HepG2 (cell line): ENCODE measurements around the gene BCAM. TPM values are rescaled to one million over a fixed set of nuclear protein-coding genes. Genes with fewer than 3 reads are reported as not detected.

Experiments used
- FOXK1 ChIP-seq: sonication (generic); formaldehyde crosslinking; IDR thresholded peaks from 2 replicates; pipeline ENCODE4 v1.4.0; 2020; ENCODE audit warnings: low read depth, missing genetic modification reagents, borderline replicate concordance
- HNF4A ChIP-seq: sonication (generic); formaldehyde crosslinking; IDR thresholded peaks from 2 replicates; pipeline ENCODE4 v1.4.0; 2020; ENCODE audit warnings: missing genetic modification reagents
- SPEN ChIP-seq: sonication (generic); formaldehyde crosslinking; IDR thresholded peaks from 2 replicates; pipeline ENCODE4 v1.5.1; 2020; ENCODE audit warnings: low read depth, mild to moderate bottlenecking, missing genetic modification reagents
- polyA plus RNA-seq, 8 experiments: library from polyadenylated mRNA; depleted of rRNA in 3 of 8; stranded (reverse) in 7 of 8; unstranded in 1 of 8; fragments of >200 nt; fragmentation: Illumina TruSeq in 4 of 8; extraction: Trizol in 4 of 8; gene quantifications; 2 replicates each; pipeline versions ENCODE4 v1.2.1 to v1.2.3, GENCODE V29; 2011 to 2016; ENCODE audit warnings: low read depth in 4 of 8, missing spikeins in 1 of 8, mixed read lengths in 1 of 8; ENCODE audit not compliant: insufficient read depth in 1 of 8
- total RNA-seq, 5 experiments: library from RNA; depleted of rRNA; stranded (reverse); fragments of >200 nt; fragmentation: Illumina TruSeq; extraction: Trizol; gene quantifications; 2 replicates each; pipeline ENCODE4 v1.2.3, GENCODE V29; 2016; ENCODE audit warnings: low read depth in 1 of 5
- TF ChIP-seq, protein P1 (sequence below): sonication (generic); formaldehyde crosslinking; IDR thresholded peaks from 2 replicates; pipeline ENCODE4 v1.4.0; 2020; ENCODE audit warnings: mild to moderate bottlenecking, missing genetic modification reagents

BCAM gene
- total and polyA plus RNA-seq, 2 of the 13 experiments (the other 11 are each of a cell fraction or from before 2014, with no cell fraction given): 51.2 to 62.7 TPM

DNA sequence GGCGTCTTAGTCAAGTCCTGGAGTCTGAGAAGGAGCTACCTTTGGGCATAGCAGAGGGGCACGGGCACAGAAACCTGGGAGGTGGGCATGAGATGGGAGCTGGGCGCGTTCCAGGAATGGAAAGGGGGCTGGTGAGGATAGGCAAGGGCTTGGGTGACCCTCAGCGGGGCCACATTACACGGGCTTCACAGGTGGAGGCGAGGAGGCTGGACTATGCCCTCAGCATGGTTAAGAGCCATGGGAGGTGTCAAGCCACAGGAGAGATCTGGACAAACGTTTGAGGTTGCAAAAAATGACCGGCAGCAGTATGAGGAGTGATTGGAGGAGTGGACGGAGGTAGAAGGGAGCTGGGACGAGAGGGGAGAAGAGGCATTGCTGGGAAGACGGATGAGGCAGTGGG, 58.7 kb downstream of the BCAM start (continued):
- TF ChIP-seq, protein P1, sequence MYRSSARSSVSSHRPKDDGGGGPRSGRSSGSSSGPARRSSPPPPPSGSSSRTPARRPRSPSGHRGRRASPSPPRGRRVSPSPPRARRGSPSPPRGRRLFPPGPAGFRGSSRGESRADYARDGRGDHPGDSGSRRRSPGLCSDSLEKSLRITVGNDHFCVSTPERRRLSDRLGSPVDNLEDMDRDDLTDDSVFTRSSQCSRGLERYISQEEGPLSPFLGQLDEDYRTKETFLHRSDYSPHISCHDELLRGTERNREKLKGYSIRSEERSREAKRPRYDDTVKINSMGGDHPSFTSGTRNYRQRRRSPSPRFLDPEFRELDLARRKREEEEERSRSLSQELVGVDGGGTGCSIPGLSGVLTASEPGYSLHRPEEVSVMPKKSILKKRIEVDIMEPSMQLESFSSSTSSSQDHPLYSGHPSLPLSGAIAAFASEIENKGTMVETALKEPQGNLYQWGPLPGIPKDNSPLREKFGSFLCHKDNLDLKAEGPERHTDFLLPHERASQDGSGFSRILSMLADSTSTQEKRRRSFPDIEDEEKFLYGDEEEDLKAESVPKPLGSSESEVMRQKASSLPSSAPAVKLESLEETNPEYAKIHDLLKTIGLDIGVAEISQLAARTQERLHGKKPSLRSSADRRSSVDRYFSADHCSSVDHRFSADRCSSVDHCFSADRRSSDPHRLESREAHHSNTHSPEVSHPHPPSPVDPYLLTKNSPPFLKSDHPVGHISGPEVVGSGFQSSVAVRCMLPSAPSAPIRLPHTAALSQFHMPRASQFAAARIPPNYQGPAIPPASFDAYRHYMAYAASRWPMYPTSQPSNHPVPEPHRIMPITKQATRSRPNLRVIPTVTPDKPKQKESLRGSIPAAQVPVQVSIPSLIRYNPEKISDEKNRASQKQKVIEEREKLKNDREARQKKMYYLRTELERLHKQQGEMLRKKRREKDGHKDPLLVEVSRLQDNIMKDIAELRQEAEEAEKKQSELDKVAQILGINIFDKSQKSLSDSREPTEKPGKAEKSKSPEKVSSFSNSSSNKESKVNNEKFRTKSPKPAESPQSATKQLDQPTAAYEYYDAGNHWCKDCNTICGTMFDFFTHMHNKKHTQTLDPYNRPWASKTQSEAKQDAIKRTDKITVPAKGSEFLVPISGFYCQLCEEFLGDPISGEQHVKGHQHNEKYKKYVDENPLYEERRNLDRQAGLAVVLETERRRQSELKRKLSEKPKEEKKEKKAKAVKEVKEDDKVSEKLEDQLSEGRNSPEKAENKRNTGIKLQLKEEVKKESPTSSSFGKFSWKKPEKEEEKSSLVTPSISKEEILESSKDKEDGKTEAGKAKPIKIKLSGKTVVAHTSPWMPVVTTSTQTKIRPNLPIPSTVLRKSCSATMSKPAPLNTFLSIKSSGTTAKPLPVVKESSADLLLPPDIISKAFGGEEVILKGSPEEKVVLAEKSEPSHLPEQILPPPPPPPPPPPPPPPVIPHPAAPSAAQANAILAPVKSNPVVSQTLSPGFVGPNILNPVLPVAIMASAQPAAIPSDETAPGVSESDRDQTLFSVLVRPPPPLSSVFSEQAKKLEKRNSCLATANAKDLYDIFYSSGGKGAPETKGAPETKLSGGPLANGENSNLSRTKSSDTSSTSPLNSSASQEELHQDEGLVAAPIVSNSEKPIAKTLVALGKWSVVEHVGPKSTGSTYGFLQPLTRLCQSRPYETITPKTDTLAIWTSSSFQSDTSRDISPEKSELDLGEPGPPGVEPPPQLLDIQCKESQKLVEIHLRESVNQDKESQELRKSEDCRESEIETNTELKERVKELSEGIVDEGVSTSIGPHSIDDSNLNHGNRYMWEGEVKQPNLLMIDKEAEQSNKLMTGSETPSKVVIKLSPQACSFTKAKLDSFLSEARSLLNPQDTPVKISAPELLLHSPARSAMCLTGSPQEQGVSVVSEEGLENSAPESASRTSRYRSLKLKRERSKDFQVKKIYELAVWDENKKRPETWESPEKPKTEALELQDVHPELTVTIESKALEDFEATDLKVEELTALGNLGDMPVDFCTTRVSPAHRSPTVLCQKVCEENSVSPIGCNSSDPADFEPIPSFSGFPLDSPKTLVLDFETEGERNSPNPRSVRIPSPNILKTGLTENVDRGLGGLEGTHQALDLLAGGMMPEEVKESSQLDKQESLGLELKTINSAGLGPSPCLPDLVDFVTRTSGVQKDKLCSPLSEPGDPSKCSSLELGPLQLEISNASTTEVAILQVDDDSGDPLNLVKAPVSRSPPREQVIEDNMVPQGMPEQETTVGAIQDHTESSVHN (CRISPR knock-in tag): no peak
- TF ChIP-seq HNF4A (CRISPR knock-in tag) (peak; percentile 25; the same call in 1 of the 2 replicates), SPEN (CRISPR knock-in tag) (no peak), FOXK1 (CRISPR knock-in tag) (no peak)
